H1 (cell line): Measurements from ENCODE around the gene CAPN2. TPM values are rescaled to one million over a fixed set of nuclear protein-coding genes. Genes with fewer than 3 reads are reported as not detected.

Experiments
- CTCF ChIA-PET: fragments of 300-600 bp; sonication (Branson Sonifier 250); formaldehyde crosslinking; loops from one replicate; lab custom pipeline; 2021; ENCODE audit not compliant: partially characterized antibody; lab: Charles Lee
- POLR2A ChIA-PET: fragments of 300-600 bp; sonication (Branson Sonifier 250); formaldehyde crosslinking; loops from one replicate; lab custom pipeline; 2021; ENCODE audit warnings: inconsistent platforms; ENCODE audit not compliant: partially characterized antibody; lab: Charles Lee
- DNase-seq, 2 experiments: peaks; one replicate each; pipeline versions ENCODE4 v3.0.0 to v3.0.0-alpha.2; 2010 to 2022; ENCODE audit warnings: low spot score in 2 of 2, low read depth in 1 of 2, mixed read lengths in 1 of 2
- FAIRE-seq: peaks from 2 replicates; lab custom pipeline; 2011; peaks lifted over from hg19 to GRCh38; lab: Jason Lieb, UNC
- H2AFZ ChIP-seq: 2 replicates; pipeline ENCODE4 v1.8.1; 2012; ENCODE audit warnings: low read length, inconsistent platforms
- H2AK5ac ChIP-seq: 2 replicates; pipeline ENCODE4 v1.6.1; 2013; ENCODE audit warnings: low read depth, low read length
- H2BK120ac ChIP-seq: replicated peaks from 2 replicates; pipeline ENCODE3; 2013; ENCODE audit warnings: low read depth, low read length, inconsistent platforms
- H2BK12ac ChIP-seq: 2 replicates; pipeline ENCODE4 v1.6.1; 2013; ENCODE audit warnings: low read depth, low read length
- H2BK15ac ChIP-seq: 2 replicates; pipeline ENCODE4 v1.6.1; 2013; ENCODE audit warnings: low read length
- H2BK20ac ChIP-seq: 2 replicates; pipeline ENCODE4 v1.6.1; 2013; ENCODE audit warnings: low read length
- H2BK5ac ChIP-seq: 2 replicates; pipeline ENCODE4 v1.6.1; 2013; ENCODE audit warnings: low read depth, low read length
- H3K14ac ChIP-seq: 2 replicates; pipeline ENCODE4 v1.6.1; 2013; ENCODE audit warnings: inconsistent platforms; ENCODE audit not compliant: insufficient read length
- H3K18ac ChIP-seq: 2 replicates; pipeline ENCODE4 v1.6.1; 2013; ENCODE audit warnings: low read length; ENCODE audit errors: extremely low read depth
- H3K23ac ChIP-seq: 2 replicates; pipeline ENCODE4 v1.6.1; 2013; ENCODE audit warnings: inconsistent platforms; ENCODE audit not compliant: insufficient read length
- H3K23me2 ChIP-seq: 2 replicates; pipeline ENCODE4 v1.6.1; 2013; ENCODE audit warnings: low read depth, low read length
- H3K27ac ChIP-seq: 2 replicates; pipeline ENCODE4 v1.6.1; 2011; ENCODE audit warnings: low read depth, low read length, inconsistent platforms
- H3K27me3 ChIP-seq, 4 experiments: replicated peaks in 1 of 4; 1 replicate in 1 of 4; 2 replicates in 3 of 4; pipeline versions ENCODE4 v1.6.1 to v1.8.1; 2011 to 2013; ENCODE audit warnings: low read length in 3 of 4, mild to moderate bottlenecking in 3 of 4, inconsistent platforms in 2 of 4, mixed read lengths in 2 of 4, moderate library complexity in 1 of 4; ENCODE audit not compliant: control insufficient read depth in 3 of 4, insufficient read depth in 3 of 4; ENCODE audit errors: extremely low read depth in 1 of 4
- H3K36me3 ChIP-seq, 4 experiments: 2 replicates each; pipeline versions ENCODE4 v1.6.1 to v1.8.1; 2011 to 2013; ENCODE audit warnings: mild to moderate bottlenecking in 4 of 4, low read length in 3 of 4, moderate library complexity in 2 of 4, control low read depth in 1 of 4, inconsistent platforms in 1 of 4; ENCODE audit not compliant: insufficient read depth in 4 of 4, control insufficient read depth in 2 of 4
- H3K4ac ChIP-seq: replicated peaks from 2 replicates; pipeline ENCODE3; 2013; ENCODE audit warnings: low read length, low read depth, mixed read lengths, inconsistent platforms; ENCODE audit not compliant: insufficient read length
- H3K4me1 ChIP-seq, 4 experiments: replicated peaks in 1 of 4; 1 replicate in 1 of 4; 2 replicates in 3 of 4; pipeline versions ENCODE4 v1.6.1 to v1.8.1; 2011 to 2013; ENCODE audit warnings: low read length in 3 of 4, inconsistent platforms in 2 of 4, mixed read lengths in 1 of 4; ENCODE audit not compliant: insufficient read depth in 4 of 4, control insufficient read depth in 3 of 4
- H3K4me2 ChIP-seq, 2 experiments: 2 replicates each; pipeline versions ENCODE4 v1.6.1 to v1.8.1; 2011 to 2013; ENCODE audit warnings: low read depth in 2 of 2, low read length in 2 of 2, control low read depth in 1 of 2, inconsistent platforms in 1 of 2, mild to moderate bottlenecking in 1 of 2; ENCODE audit not compliant: insufficient read depth in 1 of 2
- H3K4me3 ChIP-seq, 4 experiments: fragments of 200-600, 300-600 bp in 1 of 4; sonication (generic), shearing (Covaris generic), sonication (Bioruptor Twin) in 1 of 4; 2 replicates each; pipeline versions ENCODE4 v1.5.1 to v1.8.1; 2011 to 2016; ENCODE audit warnings: low read length in 4 of 4, low read depth in 3 of 4, control low read depth in 2 of 4, inconsistent platforms in 2 of 4, mild to moderate bottlenecking in 2 of 4, mixed read lengths in 1 of 4, moderate library complexity in 1 of 4; ENCODE audit not compliant: insufficient read depth in 2 of 4; ENCODE audit errors: extremely low read depth in 1 of 4
- H3K56ac ChIP-seq: replicated peaks from 2 replicates; pipeline ENCODE3; 2013; ENCODE audit warnings: low read depth, mild to moderate bottlenecking, mixed read lengths, low read length, inconsistent platforms; ENCODE audit not compliant: insufficient read length
- H3K79me1 ChIP-seq: 2 replicates; pipeline ENCODE4 v1.6.1; 2013; ENCODE audit warnings: low read depth, low read length, control low read depth
- H3K79me2 ChIP-seq, 2 experiments: 2 replicates each; pipeline versions ENCODE4 v1.6.1 to v1.8.1; 2012 to 2013; ENCODE audit warnings: low read length in 2 of 2, mild to moderate bottlenecking in 2 of 2, inconsistent platforms in 1 of 2; ENCODE audit not compliant: insufficient read depth in 2 of 2, control insufficient read depth in 1 of 2
- H3K9ac ChIP-seq, 4 experiments: replicated peaks in 1 of 4; 1 replicate in 1 of 4; 2 replicates in 3 of 4; pipeline versions ENCODE4 v1.6.1 to v1.8.1; 2011 to 2013; ENCODE audit warnings: low read depth in 3 of 4, low read length in 3 of 4, control low read depth in 2 of 4, mild to moderate bottlenecking in 2 of 4, moderate library complexity in 2 of 4, inconsistent platforms in 1 of 4; ENCODE audit errors: extremely low read depth in 1 of 4
- H3K9me3 ChIP-seq, 2 experiments: 2 replicates each; pipeline versions ENCODE4 v1.6.1 to v1.8.1; 2012 to 2013; ENCODE audit warnings: mild to moderate bottlenecking in 2 of 2, moderate library complexity in 2 of 2, control low read depth in 1 of 2, inconsistent platforms in 1 of 2, low read depth in 1 of 2, low read length in 1 of 2, mixed read lengths in 1 of 2; ENCODE audit not compliant: insufficient read depth in 2 of 2
- H4K20me1 ChIP-seq, 2 experiments: replicated peaks in 1 of 2; 2 replicates each; pipeline versions ENCODE3 to v1.8.1; 2011 to 2013; ENCODE audit warnings: inconsistent platforms in 2 of 2, low read length in 2 of 2, mild to moderate bottlenecking in 1 of 2; ENCODE audit not compliant: insufficient read depth in 2 of 2, control insufficient read depth in 1 of 2
- H4K5ac ChIP-seq: 2 replicates; pipeline ENCODE4 v1.6.1; 2013; ENCODE audit warnings: low read length, low read depth, mixed read lengths, inconsistent platforms; ENCODE audit not compliant: insufficient read length
- H4K8ac ChIP-seq: 2 replicates; pipeline ENCODE4 v1.8.0; 2013; ENCODE audit warnings: mild to moderate bottlenecking, moderate library complexity, low read length, inconsistent platforms; ENCODE audit not compliant: insufficient read depth; ENCODE audit errors: extremely low read depth
- H4K91ac ChIP-seq: replicated peaks from 2 replicates; pipeline ENCODE3; 2013; ENCODE audit warnings: low read length, mixed read lengths, inconsistent platforms; ENCODE audit not compliant: insufficient read length
- CEBPB ChIP-seq: IDR thresholded peaks from 2 replicates; pipeline ENCODE4 v1.6.1; 2012; ENCODE audit warnings: low read depth, low read length
- EP300 ChIP-seq, 2 experiments: IDR thresholded peaks; 1 replicate in 1 of 2; 2 replicates in 1 of 2; pipeline ENCODE4 v1.6.1; 2011 to 2012; ENCODE audit warnings: low read depth in 2 of 2, low read length in 2 of 2, mild to moderate bottlenecking in 2 of 2, borderline replicate concordance in 1 of 2, inconsistent platforms in 1 of 2, moderate library complexity in 1 of 2
- JUN ChIP-seq: IDR thresholded peaks from 2 replicates; pipeline ENCODE4 v1.6.1; 2011; ENCODE audit warnings: low read depth, mild to moderate bottlenecking, improper control_type of control experiment, low read length
- KDM4A ChIP-seq: IDR thresholded peaks from one replicate; pipeline ENCODE4 v1.7.1; 2012; ENCODE audit warnings: low read depth, mild to moderate bottlenecking, moderate library complexity, low read length, inconsistent platforms; ENCODE audit not compliant: severe bottlenecking
- POLR2AphosphoS5 ChIP-seq: IDR thresholded peaks from 2 replicates; pipeline ENCODE4 v1.6.1; 2011; ENCODE audit warnings: low read depth, low read length
- SIN3A ChIP-seq, 2 experiments: IDR thresholded peaks in 1 of 2; conservative IDR thresholded peaks in 1 of 2; 2 replicates each; pipeline ENCODE4 v1.6.1; 2011 to 2012; ENCODE audit warnings: low read length in 2 of 2, improper control_type of control experiment in 1 of 2, low read depth in 1 of 2, mild to moderate bottlenecking in 1 of 2
- SP2 ChIP-seq: IDR thresholded peaks from 2 replicates; pipeline ENCODE4 v1.6.1; 2012; ENCODE audit warnings: mild to moderate bottlenecking, low read length, inconsistent platforms
- WGBS, 2 experiments: shearing (Covaris generic) in 1 of 2; methylation state at CpG; one replicate each; pipeline versions ENCODE4 v1.1.6 to v1.1.7; 2013 to 2015; ENCODE audit warnings: low lambda C conversion rate in 2 of 2, mixed read lengths in 2 of 2, inconsistent platforms in 1 of 2, low coverage in 1 of 2, missing lambda C conversion rate in 1 of 2; ENCODE audit not compliant: insufficient replicate concordance in 2 of 2, insufficient coverage in 1 of 2, insufficient read length in 1 of 2; ENCODE audit errors: extremely low coverage in 1 of 2, missing lambda C conversion rate in 1 of 2; 5-methylcytosine and 5-hydroxymethylcytosine counted together
- polyA plus RNA-seq, 7 experiments: library from polyadenylated mRNA; depleted of rRNA in 3 of 7; stranded (reverse) in 5 of 7; unstranded in 2 of 7; fragments of >200 nt in 5 of 7; fragments of 200-250 nt in 2 of 7; gene quantifications; 1 replicate in 5 of 7; 2 replicates in 1 of 7; 4 replicates in 1 of 7; pipeline versions ENCODE4 v1.2.1 to v1.2.3, GENCODE V29; 2011 to 2013; ENCODE audit warnings: missing spikeins in 2 of 7, mixed read lengths in 2 of 7
- total RNA-seq: library from RNA; stranded (reverse); fragmentation: NEBNext Ultra II Directional; extraction: Animal tissue kit (Norgen Biotek cat#: 25700); gene quantifications from 2 replicates; pipeline ENCODE4 v1.2.1, GENCODE V29; 2021

The CAPN2 gene
- total and polyA plus RNA-seq, 2 of the 8 experiments (the other 6 are each of a cell fraction or from before 2014, with no cell fraction given) = 9.2 to 10.3 TPM

GRCh38 chr1:223727541-223727940 is 15.2 kb downstream of the CAPN2 start:
- no peak overlapping the region; a peak in 1 of 4 replicates for H3K4me2 ChIP-seq
- H3K4me1 ChIP-seq = peaks cover 9 to 28% (median 17%) of the 10 kb centered on the region in 4 experiments
- no peaks in the 10 kb centered on the region for H3K9me3 ChIP-seq
- H2BK5ac ChIP-seq = peak overlapping the region; percentile 91; the same call in 1 of the 2 replicates
- 0 out of 2 replicates have a peak overlapping the region, but pooled peaks have one; percentile 5 for H2BK12ac ChIP-seq
- no peaks in the 10 kb centered on the region for H3K79me2 ChIP-seq
- H3K9ac ChIP-seq = no peak overlapping the region
- no peak overlapping the region for H4K91ac ChIP-seq
- WGBS, 2 experiments = 88% methylated on average over 4 of the region's 4 CpGs; no CpG with 5 or more reads in 1 of the 2 experiments
- DNase-seq (no peak), FAIRE-seq (no peak)
- POLR2A ChIA-PET = interaction anchor here (1.0 to 1.2 kb wide), 4 partner anchors 8 to 16 kb away, joined by 3 to 4 read pairs (median 4); no protein-coding TSS in a partner anchor
- no peak overlapping the region for H2BK120ac ChIP-seq
- no peaks in the 10 kb centered on the region for H3K23me2 ChIP-seq
- no peaks in the 10 kb centered on the region for H3K79me1 ChIP-seq
- no peak overlapping the region for H4K8ac ChIP-seq
- H3K36me3 ChIP-seq = no peaks in the 10 kb centered on the region
- H3K23ac ChIP-seq = no peak overlapping the region
- H2BK20ac ChIP-seq = peak overlapping the region; percentile 80; the same call in 1 of the 2 replicates
- no peak overlapping the region for H3K18ac ChIP-seq
- no peak overlapping the region for H3K4ac ChIP-seq
- TF ChIP-seq CEBPB (no peak), JUN (no peak), SP2 (no peak), SIN3A (conservative IDR thresholded peaks at IDR 0.05 in 1 of 2, IDR thresholded peaks at IDR 0.05 in 1 of 2; ENCODE audit: low read depth in 1 of 2, low read length in 2 of 2) (no peak), KDM4A (no peak), POLR2AphosphoS5 (no peak), EP300 (IDR thresholded peaks at IDR 0.05; ENCODE audit: borderline replicate concordance in 1 of 2, low read depth in 2 of 2, low read length in 2 of 2) (no peak)
- no peak overlapping the region for H3K27ac ChIP-seq
- peaks cover 1 to 3% of the 10 kb centered on the region in 2 experiments for H4K20me1 ChIP-seq
- H4K5ac ChIP-seq = no peak overlapping the region
- no peak overlapping the region for H3K14ac ChIP-seq
- H2BK15ac ChIP-seq = no peak overlapping the region
- peaks cover 7 to 52% (median 43%) of the 10 kb centered on the region in 4 experiments for H3K27me3 ChIP-seq
- no peak overlapping the region for H3K4me3 ChIP-seq
- no peak overlapping the region for H2AFZ ChIP-seq
- H3K56ac ChIP-seq = no peak overlapping the region
- H2AK5ac ChIP-seq = 0 out of 2 replicates have a peak overlapping the region, but pooled peaks have one; percentile 10
- CTCF ChIA-PET = interaction anchor here (0.7 to 3.3 kb wide), 10 partner anchors 9 to 324 kb away, joined by 3 to 29 read pairs (median 7); partner anchors contain the start of gene CAPN2
